Cardiac muscle cell (in vitro differentiated cells and primary cell): ENCODE results near the gene KCNH8. TPM values are rescaled to one million over a fixed set of nuclear protein-coding genes. Genes with fewer than 3 reads are reported as not detected.

ENCODE experiments used
- DNase-seq, 2 donors: peaks; one replicate each; pipeline versions ENCODE4 v3.0.0 to v3.0.0-alpha.2; 2010 to 2017; ENCODE audit warnings: low read depth in 1 of 2, low spot score in 1 of 2
- H3K27ac ChIP-seq: fragments of 200-600 bp; sonication (generic); 2 replicates; pipeline ENCODE4 v1.5.1; 2016
- H3K27me3 ChIP-seq: fragments of 200-600 bp; sonication (generic); 2 replicates; pipeline ENCODE4 v1.6.0; 2016; ENCODE audit warnings: control low read depth
- H3K36me3 ChIP-seq: fragments of 200-600 bp; sonication (generic); 2 replicates; pipeline ENCODE4 v1.5.1; 2016; ENCODE audit warnings: control low read depth
- H3K4me1 ChIP-seq: fragments of 200-600 bp; sonication (generic); 2 replicates; pipeline ENCODE4 v1.8.1; 2017; ENCODE audit warnings: low read depth, mild to moderate bottlenecking, mixed run types
- H3K4me3 ChIP-seq: fragments of 200-600 bp; sonication (generic); 2 replicates; pipeline ENCODE4 v1.5.1; 2016; ENCODE audit warnings: mild to moderate bottlenecking
- H3K9me3 ChIP-seq: fragments of 200-600 bp; sonication (generic); 2 replicates; pipeline ENCODE4 v1.5.1; 2017; ENCODE audit warnings: low read depth, mild to moderate bottlenecking, control low read depth
- CTCF ChIP-seq: IDR thresholded peaks from 2 replicates; pipeline ENCODE4 v1.5.1; 2012; ENCODE audit warnings: low read depth, mild to moderate bottlenecking, low read length
- polyA plus RNA-seq: library from polyadenylated mRNA; unstranded; fragments of >200 nt; fragmentation: Nextera tagmentation; extraction: Ambion mirVana; gene quantifications from 2 replicates; pipeline ENCODE4 v1.2.1, GENCODE V29; 2016
- total RNA-seq: library from RNA; depleted of rRNA; stranded (reverse); fragments of >200 nt; gene quantifications from 2 replicates; pipeline ENCODE4 v1.2.3, GENCODE V29; 2016

Gene KCNH8
- total and polyA plus RNA-seq, 2 experiments from 2014 or later: 0.86 TPM; not detected in 1

GRCh38 chr3:19272296-19272695 is 124.0 kb downstream of the KCNH8 start:
- Histone ChIP-seq H3K27me3 (no peaks in the 10 kb centered on the region), H3K36me3 (no peaks in the 10 kb centered on the region), H3K4me1 (no peaks in the 10 kb centered on the region), H3K4me3 (no peak overlapping the region), H3K27ac (no peak overlapping the region), H3K9me3 (no peaks in the 10 kb centered on the region)
- no peak for TF ChIP-seq CTCF
- DNase-seq: no peak

GRCh38 chr3:19273091-19273490 is 124.8 kb downstream of the KCNH8 start:
- TF ChIP-seq CTCF: no peak
- Histone ChIP-seq H3K4me1 (no peaks in the 10 kb centered on the region), H3K4me3 (no peak overlapping the region), H3K27ac (no peak overlapping the region), H3K27me3 (no peaks in the 10 kb centered on the region), H3K36me3 (no peaks in the 10 kb centered on the region), H3K9me3 (no peaks in the 10 kb centered on the region)
- DNase-seq: no peak

GRCh38 chr3:19274576-19274975 is 126.3 kb downstream of the KCNH8 start:
- no peaks in the 10 kb centered on the region for H3K36me3 ChIP-seq
- H3K27ac ChIP-seq: no peak overlapping the region
- no peak for TF ChIP-seq CTCF

GRCh38 chr3:19284974-19285373 is 136.7 kb downstream of the KCNH8 start:
- H3K36me3 ChIP-seq: no peaks in the 10 kb centered on the region
- TF ChIP-seq CTCF: no peak

More at GRCh38 chr3:19274576-19274975, 126.3 kb downstream of the KCNH8 start:
- no peaks in the 10 kb centered on the region for H3K27me3 ChIP-seq
- no peak for DNase-seq
- no peaks in the 10 kb centered on the region for H3K9me3 ChIP-seq
- no peaks in the 10 kb centered on the region for H3K4me1 ChIP-seq
- no peak overlapping the region for H3K4me3 ChIP-seq

GRCh38 chr3:19293295-19293694 is 145.0 kb downstream of the KCNH8 start:
- Histone ChIP-seq H3K4me1 (no peaks in the 10 kb centered on the region), H3K4me3 (no peak overlapping the region), H3K27ac (no peak overlapping the region), H3K36me3 (no peaks in the 10 kb centered on the region), H3K9me3 (no peaks in the 10 kb centered on the region), H3K27me3 (no peaks in the 10 kb centered on the region)
- DNase-seq: no peak
- TF ChIP-seq CTCF: no peak

More at GRCh38 chr3:19284974-19285373, 136.7 kb downstream of the KCNH8 start:
- Histone ChIP-seq H3K27me3 (no peaks in the 10 kb centered on the region), H3K4me3 (no peak overlapping the region), H3K4me1 (no peaks in the 10 kb centered on the region), H3K9me3 (no peaks in the 10 kb centered on the region), H3K27ac (no peak overlapping the region)
- no peak for DNase-seq

- Histone ChIP-seq H3K4me1 (no peaks in the 10 kb centered on the region), H3K27me3 (no peaks in the 10 kb centered on the region), H3K9me3 (no peaks in the 10 kb centered on the region), H3K27ac (no peak overlapping the region), H3K36me3 (no peaks in the 10 kb centered on the region), H3K4me3 (no peak overlapping the region)
- TF ChIP-seq CTCF: no peak
- DNase-seq: no peak
Observed at GRCh38 chr3:19295208-19295607, 146.9 kb downstream of the KCNH8 start.
